A549 (cell line): Measurements from ENCODE around the gene ACOXL. TPM values are rescaled to one million over a fixed set of nuclear protein-coding genes. Genes with fewer than 3 reads are reported as not detected.
"Not testable (repeated sequence)": the region's sequence is repeated elsewhere in the genome, so short reads cannot be mapped to it uniquely, and the experiment has no call there.

Experiments used
- ATAC-seq, 2 experiments: fragments of 200-7000 bp in 1 of 2; fragments of >200 bp in 1 of 2; cut with Nextera tagmentation in 1 of 2; cut with Tn5 transposase in 1 of 2; 3 replicates each; pipeline versions ENCODE4 v1.8.0 to v1.9.1; 2018 to 2020; ENCODE audit warnings: mild to moderate bottlenecking in 1 of 2, moderate library complexity in 1 of 2
- CTCF ChIA-PET: fragments of 300-600 bp; sonication (Branson Sonifier 250); formaldehyde crosslinking; extraction: SDS; loops from one replicate; lab custom pipeline; 2021; ENCODE audit warnings: antibody characterized with exemption, inconsistent platforms; lab: Yijun Ruan, JAX
- POLR2A ChIA-PET: fragments of 350-600 bp; formaldehyde crosslinking; extraction: SDS; loops from one replicate; lab custom pipeline; 2021; ENCODE audit warnings: antibody characterized with exemption, inconsistent platforms; lab: Yijun Ruan, JAX
- DNase-seq, 2 experiments: peaks; one replicate each; pipeline versions ENCODE4 v3.0.0 to v3.0.0-alpha.2; 2011 to 2016; ENCODE audit warnings: low read depth in 1 of 2, low spot score in 1 of 2
- FAIRE-seq: peaks from 2 replicates; lab custom pipeline; 2011; peaks lifted over from hg19 to GRCh38; lab: Jason Lieb, UNC
- H3K27ac ChIP-seq, 2 experiments: fragments of >200 bp; sonication (Bioruptor Twin); formaldehyde crosslinking; 3 replicates each; pipeline ENCODE4 v1.5.1; 2016 to 2017
- H3K4me1 ChIP-seq: fragments of >200 bp; sonication (Bioruptor Twin); formaldehyde crosslinking; 3 replicates; pipeline ENCODE4 v1.6.1; 2016
- H3K4me2 ChIP-seq: fragments of >200 bp; sonication (Bioruptor Twin); formaldehyde crosslinking; 3 replicates; pipeline ENCODE4 v1.6.1; 2016
- H3K4me3 ChIP-seq: fragments of >200 bp; sonication (Bioruptor Twin); formaldehyde crosslinking; 3 replicates; pipeline ENCODE4 v1.5.1; 2016
- H3K9me3 ChIP-seq: fragments of >200 bp; sonication (Bioruptor Twin); formaldehyde crosslinking; 3 replicates; pipeline ENCODE4 v1.6.1; 2016
- BHLHE40 ChIP-seq: IDR thresholded peaks from 2 replicates; pipeline ENCODE4 v1.6.1; 2012; ENCODE audit warnings: low read depth, low read length, inconsistent platforms
- CBX2 ChIP-seq: fragments of 200-600 bp; sonication (generic); IDR thresholded peaks from 2 replicates; pipeline ENCODE4 v1.6.1; 2016; ENCODE audit warnings: low read depth, mild to moderate bottlenecking, borderline replicate concordance
- CBX8 ChIP-seq: fragments of 200-600 bp; sonication (generic); IDR thresholded peaks from 2 replicates; pipeline ENCODE4 v1.6.1; 2016
- CEBPB ChIP-seq, 2 experiments: fragments of >200 bp in 1 of 2; sonication (Bioruptor Twin) in 1 of 2; formaldehyde crosslinking in 1 of 2; IDR thresholded peaks; 2 replicates each; pipeline ENCODE4 v1.6.1; 2012 to 2016
- CHD2 ChIP-seq: fragments of 150-350 bp; IDR thresholded peaks from 2 replicates; pipeline ENCODE4 v1.6.1; 2014; ENCODE audit warnings: low read length; ENCODE audit not compliant: partially characterized antibody
- EHF ChIP-seq: fragments of 250-450 bp; sonication (Bioruptor Pico); IDR thresholded peaks from 2 replicates; pipeline ENCODE4 v1.5.0; 2020; ENCODE audit warnings: mild to moderate bottlenecking
- FOSL2 ChIP-seq, 2 experiments: fragments of 450-650 bp in 1 of 2; fragments of >200 bp in 1 of 2; sonication (Bioruptor Twin) in 1 of 2; formaldehyde crosslinking; IDR thresholded peaks; 2 replicates each; pipeline versions ENCODE4 v1.5.0 to v1.6.1; 2016 to 2020; ENCODE audit warnings: mild to moderate bottlenecking in 1 of 2, moderate library complexity in 1 of 2
- HDAC2 ChIP-seq: fragments of 200-600 bp; sonication (generic); IDR thresholded peaks from 2 replicates; pipeline ENCODE4 v1.6.1; 2016
- HOXA7 ChIP-seq: fragments of 250-450 bp; sonication (Bioruptor Pico); IDR thresholded peaks from 2 replicates; pipeline ENCODE4 v1.5.0; 2020; ENCODE audit warnings: mild to moderate bottlenecking, moderate library complexity
- HOXB5 ChIP-seq: fragments of 250-450 bp; sonication (Bioruptor Pico); IDR thresholded peaks from 2 replicates; pipeline ENCODE4 v1.5.0; 2020; ENCODE audit warnings: mild to moderate bottlenecking, moderate library complexity
- KDM1A ChIP-seq: fragments of 200-600 bp; sonication (generic); IDR thresholded peaks from 2 replicates; pipeline ENCODE4 v1.6.1; 2016; ENCODE audit warnings: low read depth, mild to moderate bottlenecking
- KDM5A ChIP-seq: fragments of 200-600 bp; sonication (generic); IDR thresholded peaks from 2 replicates; pipeline ENCODE4 v1.6.1; 2016; ENCODE audit warnings: antibody characterized with exemption, mild to moderate bottlenecking
- NFE2L2 ChIP-seq: fragments of 150-350 bp; conservative IDR thresholded peaks from 2 replicates; pipeline ENCODE4 v1.6.1; 2014; ENCODE audit warnings: low read length
- NR3C1 ChIP-seq: fragments of >200 bp; sonication (Bioruptor Twin); formaldehyde crosslinking; IDR thresholded peaks from 3 replicates; pipeline ENCODE4 v1.6.1; 2017
- ZC3H11A ChIP-seq: fragments of 450-650 bp; IDR thresholded peaks from 2 replicates; pipeline ENCODE4 v1.6.1; 2014; ENCODE audit warnings: antibody characterized with exemption, mild to moderate bottlenecking
- ZNF302 ChIP-seq: fragments of 250-450 bp; sonication (Bioruptor Pico); IDR thresholded peaks from 2 replicates; pipeline ENCODE4 v1.9.0; 2021; ENCODE audit warnings: inconsistent platforms, mild to moderate bottlenecking, moderate library complexity
- WGBS: methylation state at CpG from one replicate; pipeline ENCODE4 v1.1.6; 2017; ENCODE audit errors: missing lambda C conversion rate; 5-methylcytosine and 5-hydroxymethylcytosine counted together
- polyA plus RNA-seq, 4 experiments: library from polyadenylated mRNA; depleted of rRNA in 3 of 4; stranded (reverse); fragments of >200 nt; fragmentation: RNase III in 1 of 4; extraction: RNeasy Plus Mini Kit Qiagen cat#74134 plus additional on column Dnase treatment in 1 of 4; gene quantifications; 2 replicates in 3 of 4; 3 replicates in 1 of 4; pipeline ENCODE4 v1.2.3, GENCODE V29; 2011 to 2017
- TF ChIP-seq, protein P1 (sequence below): IDR thresholded peaks from 2 replicates; pipeline ENCODE4 v1.6.1; 2012

Gene ACOXL
- polyA plus RNA-seq, 2 of the 4 experiments (the other 2 are of a cell fraction), result not detected

DNA sequence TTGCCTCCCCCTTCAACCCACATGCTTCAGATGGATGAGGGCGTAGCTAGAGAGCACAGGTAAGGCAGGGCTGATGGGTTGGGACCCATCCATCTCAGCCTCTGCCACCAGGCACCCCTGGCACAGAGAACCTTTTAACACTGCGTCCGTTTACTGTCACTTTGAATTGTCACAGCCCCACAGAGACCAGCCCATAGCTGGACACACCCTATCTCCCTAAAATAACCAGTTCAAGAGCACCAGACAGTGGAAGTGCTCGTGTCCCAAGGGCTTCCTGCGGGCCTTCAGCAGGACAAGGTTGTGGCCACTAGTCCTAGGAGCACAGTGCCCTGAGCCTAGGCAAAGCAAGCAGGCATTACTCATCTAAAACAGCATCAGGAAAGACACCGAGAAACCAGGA lies 34.1 kb upstream of the ACOXL start:
- ATAC-seq, result peak in 1 of 2 experiments; percentile 24; a peak in 2 of 6 replicates

DNA sequence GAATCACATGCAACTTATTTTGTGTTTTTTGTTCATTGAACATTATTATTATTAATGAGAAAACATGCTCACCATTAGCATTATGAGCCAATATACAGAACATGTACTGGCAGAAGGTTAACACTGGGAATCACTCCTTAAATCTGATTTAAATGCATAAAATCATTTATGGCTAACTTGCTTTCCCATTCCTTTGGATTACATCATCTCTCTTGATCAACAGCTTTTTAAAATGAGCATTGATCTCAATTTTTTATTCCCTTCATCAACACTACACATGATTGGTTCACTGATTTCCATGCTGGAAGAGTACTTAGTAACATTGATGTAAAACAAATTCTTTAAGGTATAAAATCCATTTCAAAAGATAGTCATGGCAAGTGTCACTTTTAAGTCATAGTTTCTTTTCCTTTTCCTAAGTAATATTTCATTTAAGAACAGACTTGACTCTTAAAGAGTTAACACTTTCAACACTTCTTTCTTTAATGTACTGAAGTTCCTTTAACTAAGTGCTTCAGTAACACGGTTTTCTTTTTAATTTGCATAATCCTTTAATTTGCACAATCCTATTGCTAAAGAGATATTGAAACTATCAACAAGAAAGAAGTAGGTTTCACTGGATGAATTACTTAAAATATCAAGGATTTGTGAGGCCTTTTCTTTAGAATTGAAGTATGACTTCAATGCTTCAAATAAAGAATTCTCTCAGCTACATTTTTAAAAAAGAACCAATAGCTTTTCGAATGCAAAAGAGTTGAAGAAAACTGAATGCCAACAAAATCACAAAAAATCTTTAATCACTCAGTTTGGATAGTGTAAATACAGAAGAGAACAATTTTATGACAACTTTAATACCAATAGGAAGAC lies 29.6 kb upstream of the ACOXL start:
- 0 out of 2 replicates have a peak, but pooled peaks have one; percentile 22 for TF ChIP-seq CBX8
- TF ChIP-seq, protein P1, sequence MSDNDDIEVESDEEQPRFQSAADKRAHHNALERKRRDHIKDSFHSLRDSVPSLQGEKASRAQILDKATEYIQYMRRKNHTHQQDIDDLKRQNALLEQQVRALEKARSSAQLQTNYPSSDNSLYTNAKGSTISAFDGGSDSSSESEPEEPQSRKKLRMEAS, result no peak
- H3K4me3 ChIP-seq, result no peak overlapping the region
- ATAC-seq (no peak), FAIRE-seq (no peak), DNase-seq (no peak)
- ChIA-PET POLR2A (no interaction called here), CTCF (no interaction called here)
- no peaks in the 10 kb centered on the region for H3K9me3 ChIP-seq
- H3K27ac ChIP-seq, result no peak overlapping the region
- no peak overlapping the region for H3K4me2 ChIP-seq
- H3K4me1 ChIP-seq, result no peaks in the 10 kb centered on the region
- WGBS, result 5% methylated on average over 2 of the region's 2 CpGs

More for the DNA sequence above, 34.1 kb upstream of the ACOXL start:
- H3K9me3 ChIP-seq, H3K4me3 ChIP-seq, H3K4me2 ChIP-seq, H3K4me1 ChIP-seq, CTCF ChIA-PET, H3K27ac ChIP-seq, FAIRE-seq, POLR2A ChIA-PET, DNase-seq: not testable (repeated sequence)
- 71% methylated on average over 1 of the region's 6 CpGs for WGBS

GRCh38 chr2:110707386-110707965 lies 24.9 kb upstream of the ACOXL start:
- ChIA-PET CTCF (no interaction called here), POLR2A (no interaction called here)
- H3K4me2 ChIP-seq, result no peak overlapping the region
- H3K27ac ChIP-seq, result no peak overlapping the region
- ATAC-seq (no peak), FAIRE-seq (no peak), DNase-seq (no peak)
- H3K9me3 ChIP-seq, result no peaks in the 10 kb centered on the region
- H3K4me3 ChIP-seq, result no peak overlapping the region
- H3K4me1 ChIP-seq, result no peaks in the 10 kb centered on the region
- 0% methylated on average over 1 of the region's 1 CpG for WGBS
- TF ChIP-seq HDAC2 (no peak), KDM5A (no peak), KDM1A (no peak), HOXA7 (CRISPR knock-in tag) (no peak), HOXB5 (CRISPR knock-in tag) (no peak), ZC3H11A (no peak), CBX2 (no peak), CHD2 (no peak), CBX8 (no peak), NFE2L2 (no peak), NR3C1 (no peak), FOSL2 (IDR thresholded peaks at IDR 0.05) (no peak), FOSL2 (CRISPR knock-in tag; IDR thresholded peaks at IDR 0.05) (no peak), ZNF302 (CRISPR knock-in tag) (no peak), EHF (CRISPR knock-in tag) (no peak)
- TF ChIP-seq, protein P1, result no peak
- TF ChIP-seq, all 56 proteins: peak for 0

DNA sequence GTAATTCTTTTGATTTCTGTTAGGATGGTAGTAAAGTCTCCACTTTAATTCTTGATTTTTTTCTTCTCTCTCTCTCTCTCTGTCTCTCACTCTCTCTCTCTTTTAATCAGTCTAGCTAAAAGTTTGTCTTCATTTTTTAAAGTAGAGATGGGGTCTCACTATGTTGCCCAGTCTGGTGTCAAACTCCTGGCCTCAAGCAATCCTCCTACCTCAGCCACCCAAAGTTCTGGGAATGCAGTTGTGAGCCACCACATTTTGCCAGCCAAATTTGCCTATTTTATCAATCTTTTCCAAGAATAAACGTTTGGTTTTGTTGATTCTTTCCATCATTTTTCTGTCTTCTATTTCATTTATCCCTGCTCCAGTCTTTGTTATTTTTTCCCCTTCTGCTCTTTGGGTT lies 23.9 kb upstream of the ACOXL start:
- 4% methylated on average over 1 of the region's 1 CpG for WGBS
- ChIA-PET CTCF (no interaction called here), POLR2A (no interaction called here)
- TF ChIP-seq ZC3H11A, result no peak
- TF ChIP-seq CEBPB (IDR thresholded peaks at IDR 0.05), result no peak
- no peak for TF ChIP-seq HOXA7 (CRISPR knock-in tag)
- no peak for TF ChIP-seq BHLHE40
- no peak overlapping the region for H3K27ac ChIP-seq
- H3K4me2 ChIP-seq, result no peak overlapping the region
- DNase-seq, result no peak
- no peaks in the 10 kb centered on the region for H3K4me1 ChIP-seq
- FAIRE-seq, result no peak
- no peak for ATAC-seq
- H3K9me3 ChIP-seq, result no peaks in the 10 kb centered on the region
- H3K4me3 ChIP-seq, result no peak overlapping the region
